Measurements from ENCODE around the gene PHEX. TPM values are rescaled to one million over a fixed set of nuclear protein-coding genes. Genes with fewer than 3 reads are reported as not detected.

Gene PHEX
- polyA plus RNA-seq, 1 donor (not counting 4 experiments of a cell fraction or from before 2014, with no cell fraction given), result 0.80 TPM

DNA sequence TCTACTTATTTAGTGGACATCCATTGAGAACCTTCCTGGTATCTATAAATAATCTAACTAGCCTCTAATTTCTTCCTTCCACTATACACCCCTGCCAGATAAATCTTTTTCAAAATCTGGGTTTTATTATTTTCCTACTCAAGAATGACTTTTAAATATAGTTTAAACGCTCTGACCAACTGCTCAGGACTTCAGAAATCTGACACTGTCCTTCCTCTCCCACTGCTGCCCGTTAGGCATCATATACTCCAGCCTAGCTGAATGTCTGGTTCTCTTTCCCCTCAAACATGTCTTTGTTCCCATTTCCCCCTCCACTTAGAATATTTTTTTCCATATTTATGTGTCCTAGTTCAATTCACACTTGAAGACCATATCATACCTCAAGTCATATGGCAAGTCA is 205.4 kb downstream of the PHEX start:
- Histone ChIP-seq H3K9me3 (ENCODE audit: control insufficient read depth, low read depth, low read length) (no peaks in the 10 kb centered on the region), H3K27ac (ENCODE audit: control insufficient read depth, insufficient read depth, low read length) (no peak overlapping the region), H4K20me1 (ENCODE audit: control insufficient read depth, extremely low read depth, insufficient read depth, low read length) (no peaks in the 10 kb centered on the region), H3K36me3 (ENCODE audit: control insufficient read depth in 2 of 2, extremely low read depth in 1 of 2, insufficient read depth in 2 of 2, low read length in 2 of 2) (no peaks in the 10 kb centered on the region), H3K4me2 (ENCODE audit: control insufficient read depth, extremely low read depth, insufficient read depth, low read depth, low read length) (no peak overlapping the region), H3K9ac (ENCODE audit: control insufficient read depth, extremely low read depth, insufficient read depth, low read length) (no peak overlapping the region), H3K4me3 (ENCODE audit: control insufficient read depth in 2 of 3, extremely low read depth in 1 of 3, insufficient read depth in 2 of 3, low read depth in 1 of 3, low read length in 3 of 3) (no peak overlapping the region), H3K4me1 (ENCODE audit: control insufficient read depth, extremely low read depth, insufficient read depth, low read length) (no peaks in the 10 kb centered on the region), H3K79me2 (ENCODE audit: control insufficient read depth, insufficient read depth, low read length) (no peaks in the 10 kb centered on the region), H2AFZ (ENCODE audit: control insufficient read depth, low read length) (no peak overlapping the region), H3K9me1 (ENCODE audit: control insufficient read depth, extremely low read depth, insufficient read depth, low read length) (no peaks in the 10 kb centered on the region), H3K27me3 (ENCODE audit: control insufficient read depth, extremely low read depth, insufficient read depth, low read length) (no peaks in the 10 kb centered on the region)
- TF ChIP-seq, protein P1, sequence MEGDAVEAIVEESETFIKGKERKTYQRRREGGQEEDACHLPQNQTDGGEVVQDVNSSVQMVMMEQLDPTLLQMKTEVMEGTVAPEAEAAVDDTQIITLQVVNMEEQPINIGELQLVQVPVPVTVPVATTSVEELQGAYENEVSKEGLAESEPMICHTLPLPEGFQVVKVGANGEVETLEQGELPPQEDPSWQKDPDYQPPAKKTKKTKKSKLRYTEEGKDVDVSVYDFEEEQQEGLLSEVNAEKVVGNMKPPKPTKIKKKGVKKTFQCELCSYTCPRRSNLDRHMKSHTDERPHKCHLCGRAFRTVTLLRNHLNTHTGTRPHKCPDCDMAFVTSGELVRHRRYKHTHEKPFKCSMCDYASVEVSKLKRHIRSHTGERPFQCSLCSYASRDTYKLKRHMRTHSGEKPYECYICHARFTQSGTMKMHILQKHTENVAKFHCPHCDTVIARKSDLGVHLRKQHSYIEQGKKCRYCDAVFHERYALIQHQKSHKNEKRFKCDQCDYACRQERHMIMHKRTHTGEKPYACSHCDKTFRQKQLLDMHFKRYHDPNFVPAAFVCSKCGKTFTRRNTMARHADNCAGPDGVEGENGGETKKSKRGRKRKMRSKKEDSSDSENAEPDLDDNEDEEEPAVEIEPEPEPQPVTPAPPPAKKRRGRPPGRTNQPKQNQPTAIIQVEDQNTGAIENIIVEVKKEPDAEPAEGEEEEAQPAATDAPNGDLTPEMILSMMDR (optimal IDR thresholded peaks at IDR 0.05 in 1 of 3, IDR thresholded peaks at IDR 0.05 in 1 of 3, conservative IDR thresholded peaks at IDR 0.05 in 1 of 3; ENCODE audit: extremely low read depth in 1 of 3, insufficient read depth in 2 of 3, low read length in 3 of 3), result no peak
- TF ChIP-seq EZH2 (IDR thresholded peaks at IDR 0.05; ENCODE audit: low read length), result no peak
- dilution Hi-C loops (cut with MboI; ENCODE audit: extremely low pct_ligation_motif_present, low sequenced_read_pairs), result no loop called here
- no peak for FAIRE-seq
- no peak for DNase-seq (ENCODE audit: low read depth, low spot score)

DNA sequence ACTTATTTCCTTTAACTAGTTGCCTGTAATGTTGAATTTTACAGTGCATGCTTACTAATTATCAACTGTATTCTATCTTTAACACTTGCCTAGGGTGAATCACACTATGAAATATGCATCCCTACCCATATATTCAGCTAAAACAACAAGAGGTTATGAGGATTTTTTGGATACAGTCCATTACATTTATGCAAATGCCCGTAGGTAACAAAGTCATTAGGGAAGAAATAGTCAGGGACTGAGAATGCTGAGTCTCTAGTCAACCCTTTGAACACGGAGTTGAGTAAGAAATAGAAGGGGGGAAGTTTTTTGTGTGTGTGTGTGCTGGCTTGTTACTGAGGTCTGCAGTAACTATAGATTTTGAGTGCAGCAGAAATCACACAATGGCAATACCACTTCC is 214.5 kb downstream of the PHEX start:
- Histone ChIP-seq H3K9me1 (ENCODE audit: control insufficient read depth, extremely low read depth, insufficient read depth, low read length) (no peaks in the 10 kb centered on the region), H3K27ac (ENCODE audit: control insufficient read depth, insufficient read depth, low read length) (peak overlapping the region; percentile 52), H3K36me3 (ENCODE audit: control insufficient read depth in 2 of 2, extremely low read depth in 1 of 2, insufficient read depth in 2 of 2, low read length in 2 of 2) (no peaks in the 10 kb centered on the region), H4K20me1 (ENCODE audit: control insufficient read depth, extremely low read depth, insufficient read depth, low read length) (no peaks in the 10 kb centered on the region), H3K79me2 (ENCODE audit: control insufficient read depth, insufficient read depth, low read length) (no peaks in the 10 kb centered on the region), H3K9me3 (ENCODE audit: control insufficient read depth, low read depth, low read length) (no peaks in the 10 kb centered on the region), H3K27me3 (ENCODE audit: control insufficient read depth, extremely low read depth, insufficient read depth, low read length) (no peaks in the 10 kb centered on the region), H3K4me3 (ENCODE audit: control insufficient read depth in 2 of 3, extremely low read depth in 1 of 3, insufficient read depth in 2 of 3, low read depth in 1 of 3, low read length in 3 of 3) (no peak overlapping the region), H3K9ac (ENCODE audit: control insufficient read depth, extremely low read depth, insufficient read depth, low read length) (no peak overlapping the region), H2AFZ (ENCODE audit: control insufficient read depth, low read length) (no peak overlapping the region), H3K4me1 (ENCODE audit: control insufficient read depth, extremely low read depth, insufficient read depth, low read length) (peaks cover 17% of the 10 kb centered on the region), H3K4me2 (ENCODE audit: control insufficient read depth, extremely low read depth, insufficient read depth, low read depth, low read length) (peak overlapping the region; percentile 65)
- dilution Hi-C loops (cut with MboI; ENCODE audit: extremely low pct_ligation_motif_present, low sequenced_read_pairs), result no loop called here
- DNase-seq (ENCODE audit: low read depth, low spot score), result peak; percentile 77
- no peak for TF ChIP-seq EZH2 (IDR thresholded peaks at IDR 0.05; ENCODE audit: low read length)
- TF ChIP-seq, protein P1 (optimal IDR thresholded peaks at IDR 0.05 in 1 of 3, IDR thresholded peaks at IDR 0.05 in 1 of 3, conservative IDR thresholded peaks at IDR 0.05 in 1 of 3; ENCODE audit: extremely low read depth in 1 of 3, insufficient read depth in 2 of 3, low read length in 3 of 3), result no peak
- FAIRE-seq, result peak; percentile 82
